ENCODE data around the gene POU2AF1. TPM values are rescaled to one million over a fixed set of nuclear protein-coding genes. Genes with fewer than 3 reads are reported as not detected.

The POU2AF1 gene
- total RNA-seq, 1 experiment from 2014 or later, result not detected

- Histone ChIP-seq H3K4me1 (ENCODE audit: insufficient read depth, low read length) (no peaks in the 10 kb centered on the region), H3K36me3 (ENCODE audit: low read depth, low read length) (no peaks in the 10 kb centered on the region), H3K27ac (ENCODE audit: low read length) (no peak overlapping the region), H3K79me2 (ENCODE audit: low read length) (no peaks in the 10 kb centered on the region), H3K4me2 (ENCODE audit: low read length) (no peak overlapping the region), H3K27me3 (ENCODE audit: low read length) (peaks cover 55% of the 10 kb centered on the region), H4K20me1 (ENCODE audit: low read length) (no peaks in the 10 kb centered on the region), H3K4me3 (ENCODE audit: low read length) (no peak overlapping the region), H3F3A (ENCODE audit: low read length, unreplicated experiment) (no peaks in the 10 kb centered on the region), H2AFZ (ENCODE audit: low read length) (no peak overlapping the region), H3K9ac (ENCODE audit: low read length) (no peak overlapping the region), H3K9me3 (ENCODE audit: low read length) (no peaks in the 10 kb centered on the region), H3K9me2 (replicated peaks; ENCODE audit: low read length) (no peaks in the 10 kb centered on the region)
- DNase-seq, result peak; percentile 20
- ChIA-PET CTCF (no interaction called here), POLR2A (ENCODE audit: unreplicated experiment) (no interaction called here)
- ATAC-seq, result no peak; the same call in 1 of the 2 replicates
- TF ChIP-seq, protein P1, sequence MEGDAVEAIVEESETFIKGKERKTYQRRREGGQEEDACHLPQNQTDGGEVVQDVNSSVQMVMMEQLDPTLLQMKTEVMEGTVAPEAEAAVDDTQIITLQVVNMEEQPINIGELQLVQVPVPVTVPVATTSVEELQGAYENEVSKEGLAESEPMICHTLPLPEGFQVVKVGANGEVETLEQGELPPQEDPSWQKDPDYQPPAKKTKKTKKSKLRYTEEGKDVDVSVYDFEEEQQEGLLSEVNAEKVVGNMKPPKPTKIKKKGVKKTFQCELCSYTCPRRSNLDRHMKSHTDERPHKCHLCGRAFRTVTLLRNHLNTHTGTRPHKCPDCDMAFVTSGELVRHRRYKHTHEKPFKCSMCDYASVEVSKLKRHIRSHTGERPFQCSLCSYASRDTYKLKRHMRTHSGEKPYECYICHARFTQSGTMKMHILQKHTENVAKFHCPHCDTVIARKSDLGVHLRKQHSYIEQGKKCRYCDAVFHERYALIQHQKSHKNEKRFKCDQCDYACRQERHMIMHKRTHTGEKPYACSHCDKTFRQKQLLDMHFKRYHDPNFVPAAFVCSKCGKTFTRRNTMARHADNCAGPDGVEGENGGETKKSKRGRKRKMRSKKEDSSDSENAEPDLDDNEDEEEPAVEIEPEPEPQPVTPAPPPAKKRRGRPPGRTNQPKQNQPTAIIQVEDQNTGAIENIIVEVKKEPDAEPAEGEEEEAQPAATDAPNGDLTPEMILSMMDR (conservative IDR thresholded peaks at IDR 0.05; ENCODE audit: low read depth, low read length), result no peak
- TF ChIP-seq EZH2phosphoT487 (IDR thresholded peaks at IDR 0.05; ENCODE audit: borderline replicate concordance, low read length), result no peak
- TF ChIP-seq EZH2 (IDR thresholded peaks at IDR 0.05; ENCODE audit: low read length, unreplicated experiment), result no peak
- BruUV-seq (replicated peaks), result no TSS peak
- intact Hi-C loops (cut with micrococcal nuclease), result no loop called here
These were observed 14.0 kb upstream of the POU2AF1 start for GRCh38 chr11:111393096-111393495.

GRCh38 chr11:111392552-111392951, 13.5 kb upstream of the POU2AF1 start:
- CTCF ChIA-PET, result no interaction called here
- TF ChIP-seq EZH2phosphoT487 (IDR thresholded peaks at IDR 0.05; ENCODE audit: borderline replicate concordance, low read length) (no peak), EZH2 (IDR thresholded peaks at IDR 0.05; ENCODE audit: low read length, unreplicated experiment) (no peak)
- TF ChIP-seq, protein P1 (conservative IDR thresholded peaks at IDR 0.05; ENCODE audit: low read depth, low read length), result no peak
- BruUV-seq (replicated peaks), result no TSS peak

GRCh38 chr11:111391328-111392124, 12.5 kb upstream of the POU2AF1 start:
- H3K27ac ChIP-seq (ENCODE audit: low read length), result no peak overlapping the region
- peaks cover 40% of the 10 kb centered on the region for H3K27me3 ChIP-seq (ENCODE audit: low read length)
- no peaks in the 10 kb centered on the region for H3F3A ChIP-seq (ENCODE audit: low read length, unreplicated experiment)
- no peak overlapping the region for H3K4me2 ChIP-seq (ENCODE audit: low read length)
- H4K20me1 ChIP-seq (ENCODE audit: low read length), result no peaks in the 10 kb centered on the region
- ATAC-seq (no peak), DNase-seq (no peak)
- H3K4me1 ChIP-seq (ENCODE audit: insufficient read depth, low read length), result no peaks in the 10 kb centered on the region
- no peaks in the 10 kb centered on the region for H3K9me2 ChIP-seq (replicated peaks; ENCODE audit: low read length)
- CTCF ChIA-PET, result no interaction called here
- no peak overlapping the region for H3K9ac ChIP-seq (ENCODE audit: low read length)
- intact Hi-C loops (cut with micrococcal nuclease), result no loop called here
- H2AFZ ChIP-seq (ENCODE audit: low read length), result no peak overlapping the region
- no peaks in the 10 kb centered on the region for H3K9me3 ChIP-seq (ENCODE audit: low read length)
- TF ChIP-seq, protein P1 (conservative IDR thresholded peaks at IDR 0.05; ENCODE audit: low read depth, low read length), result no peak
- TF ChIP-seq EZH2phosphoT487 (IDR thresholded peaks at IDR 0.05; ENCODE audit: borderline replicate concordance, low read length), result no peak
- no peak for TF ChIP-seq EZH2 (IDR thresholded peaks at IDR 0.05; ENCODE audit: low read length, unreplicated experiment)
- no peak overlapping the region for H3K4me3 ChIP-seq (ENCODE audit: low read length)
- POLR2A ChIA-PET (ENCODE audit: unreplicated experiment), result interaction anchor here (0.6 kb wide), 1 partner anchor 1530 kb away, joined by 11 read pairs; no protein-coding TSS in a partner anchor
- no TSS peak for BruUV-seq (replicated peaks)
- H3K79me2 ChIP-seq (ENCODE audit: low read length), result no peaks in the 10 kb centered on the region
- H3K36me3 ChIP-seq (ENCODE audit: low read depth, low read length), result no peaks in the 10 kb centered on the region

More at GRCh38 chr11:111392552-111392951, 13.5 kb upstream of the POU2AF1 start:
- Histone ChIP-seq H3K79me2 (ENCODE audit: low read length) (no peaks in the 10 kb centered on the region), H3K9me2 (replicated peaks; ENCODE audit: low read length) (no peaks in the 10 kb centered on the region), H3K4me2 (ENCODE audit: low read length) (no peak overlapping the region), H3K27me3 (ENCODE audit: low read length) (peaks cover 50% of the 10 kb centered on the region), H3K9ac (ENCODE audit: low read length) (no peak overlapping the region), H3K36me3 (ENCODE audit: low read depth, low read length) (no peaks in the 10 kb centered on the region), H3F3A (ENCODE audit: low read length, unreplicated experiment) (no peaks in the 10 kb centered on the region), H3K4me1 (ENCODE audit: insufficient read depth, low read length) (no peaks in the 10 kb centered on the region), H3K27ac (ENCODE audit: low read length) (no peak overlapping the region), H4K20me1 (ENCODE audit: low read length) (no peaks in the 10 kb centered on the region), H3K9me3 (ENCODE audit: low read length) (no peaks in the 10 kb centered on the region), H3K4me3 (ENCODE audit: low read length) (no peak overlapping the region), H2AFZ (ENCODE audit: low read length) (no peak overlapping the region)
- intact Hi-C loops (cut with micrococcal nuclease), result no loop called here
- ATAC-seq (no peak), DNase-seq (no peak)
- POLR2A ChIA-PET (ENCODE audit: unreplicated experiment), result no interaction called here

Data from PC-3 (cell line).